ENCODE measurements around the gene CEP57L1.

DNA sequence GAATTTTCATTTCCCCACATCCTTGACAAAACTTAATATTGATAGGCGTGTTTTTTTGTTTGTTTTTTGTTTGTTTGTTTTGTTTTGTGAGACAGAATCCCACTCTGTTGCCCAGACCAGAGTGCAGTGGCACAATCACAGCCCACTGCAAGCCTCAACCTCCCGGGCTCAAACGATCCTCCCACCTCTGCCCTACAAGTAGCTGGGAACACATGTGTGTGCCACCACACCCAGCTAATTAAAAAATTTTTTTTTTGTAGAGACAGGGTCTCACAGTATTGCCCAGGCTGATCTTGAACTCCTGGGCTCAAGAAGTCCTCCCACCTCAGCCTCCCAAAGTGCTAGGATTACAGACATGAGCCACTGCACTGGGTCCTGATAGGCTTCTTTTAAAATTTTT, 9.2 kb downstream of the CEP57L1 start:
- TF ChIP-seq, protein P1, sequence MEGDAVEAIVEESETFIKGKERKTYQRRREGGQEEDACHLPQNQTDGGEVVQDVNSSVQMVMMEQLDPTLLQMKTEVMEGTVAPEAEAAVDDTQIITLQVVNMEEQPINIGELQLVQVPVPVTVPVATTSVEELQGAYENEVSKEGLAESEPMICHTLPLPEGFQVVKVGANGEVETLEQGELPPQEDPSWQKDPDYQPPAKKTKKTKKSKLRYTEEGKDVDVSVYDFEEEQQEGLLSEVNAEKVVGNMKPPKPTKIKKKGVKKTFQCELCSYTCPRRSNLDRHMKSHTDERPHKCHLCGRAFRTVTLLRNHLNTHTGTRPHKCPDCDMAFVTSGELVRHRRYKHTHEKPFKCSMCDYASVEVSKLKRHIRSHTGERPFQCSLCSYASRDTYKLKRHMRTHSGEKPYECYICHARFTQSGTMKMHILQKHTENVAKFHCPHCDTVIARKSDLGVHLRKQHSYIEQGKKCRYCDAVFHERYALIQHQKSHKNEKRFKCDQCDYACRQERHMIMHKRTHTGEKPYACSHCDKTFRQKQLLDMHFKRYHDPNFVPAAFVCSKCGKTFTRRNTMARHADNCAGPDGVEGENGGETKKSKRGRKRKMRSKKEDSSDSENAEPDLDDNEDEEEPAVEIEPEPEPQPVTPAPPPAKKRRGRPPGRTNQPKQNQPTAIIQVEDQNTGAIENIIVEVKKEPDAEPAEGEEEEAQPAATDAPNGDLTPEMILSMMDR (IDR thresholded peaks at IDR 0.05): no peak
- TF ChIP-seq EZH2 (IDR thresholded peaks at IDR 0.05; ENCODE audit: borderline replicate concordance, insufficient read depth, low read depth, low read length, poor library complexity, severe bottlenecking): no peak

Data from B cell (primary cell).